WTC11 (cell line): ENCODE data around the gene CD34.

Experiments
- ATF3 ChIP-seq: sonication (generic); formaldehyde crosslinking; conservative IDR thresholded peaks from 2 replicates; pipeline ENCODE4 v1.8.1; 2022; ENCODE audit warnings: mild to moderate bottlenecking, missing genetic modification reagents
- CREB1 ChIP-seq: sonication (generic); formaldehyde crosslinking; IDR thresholded peaks from 2 replicates; pipeline ENCODE4 v1.8.0; 2023; ENCODE audit warnings: mild to moderate bottlenecking, missing genetic modification reagents
- ESRRA ChIP-seq: sonication (generic); formaldehyde crosslinking; IDR thresholded peaks from 2 replicates; pipeline ENCODE4 v1.8.1; 2022; ENCODE audit warnings: mild to moderate bottlenecking, missing genetic modification reagents, borderline replicate concordance
- FOXP4 ChIP-seq: sonication (generic); formaldehyde crosslinking; IDR thresholded peaks from 2 replicates; pipeline ENCODE4 v1.8.0; 2022; ENCODE audit warnings: mild to moderate bottlenecking, missing genetic modification reagents
- ZBTB21 ChIP-seq: sonication (generic); formaldehyde crosslinking; IDR thresholded peaks from 2 replicates; pipeline ENCODE4 v1.8.1; 2023; ENCODE audit warnings: mild to moderate bottlenecking, missing genetic modification reagents, borderline replicate concordance
- ZNF232 ChIP-seq: sonication (generic); formaldehyde crosslinking; IDR thresholded peaks from 2 replicates; pipeline ENCODE4 v1.8.0; 2022; ENCODE audit warnings: mild to moderate bottlenecking, missing genetic modification reagents
- TF ChIP-seq, protein P1 (sequence below): fragments of 200-600 bp; IDR thresholded peaks from 2 replicates; pipeline ENCODE4 v1.8.0; 2022; ENCODE audit warnings: antibody characterized with exemption

DNA sequence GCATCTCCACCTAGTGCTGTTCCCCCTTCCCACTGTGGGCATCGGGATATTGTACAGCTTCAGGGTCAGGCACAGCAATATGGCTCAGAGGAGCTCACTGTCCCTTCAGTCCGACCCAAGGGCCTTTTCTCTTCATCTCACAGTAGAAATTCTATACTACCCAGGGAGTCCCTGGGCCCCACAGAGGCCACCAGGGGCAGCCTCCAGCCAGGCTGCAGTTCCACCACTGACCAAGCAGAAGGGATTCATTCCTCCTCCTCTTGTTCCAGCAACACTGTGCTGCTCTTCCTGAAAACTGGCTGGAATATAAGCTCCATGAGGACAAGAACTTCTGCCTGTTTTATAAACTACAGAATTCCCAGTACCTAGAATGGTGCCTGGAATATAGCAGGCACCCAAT lies 70.5 kb downstream of the CD34 start:
- TF ChIP-seq ZBTB21 (CRISPR knock-in tag) (no peak), CREB1 (CRISPR knock-in tag) (no peak), ZNF232 (CRISPR knock-in tag) (no peak), FOXP4 (CRISPR knock-in tag) (no peak), ESRRA (no peak), ATF3 (CRISPR knock-in tag) (no peak)
- TF ChIP-seq, protein P1, sequence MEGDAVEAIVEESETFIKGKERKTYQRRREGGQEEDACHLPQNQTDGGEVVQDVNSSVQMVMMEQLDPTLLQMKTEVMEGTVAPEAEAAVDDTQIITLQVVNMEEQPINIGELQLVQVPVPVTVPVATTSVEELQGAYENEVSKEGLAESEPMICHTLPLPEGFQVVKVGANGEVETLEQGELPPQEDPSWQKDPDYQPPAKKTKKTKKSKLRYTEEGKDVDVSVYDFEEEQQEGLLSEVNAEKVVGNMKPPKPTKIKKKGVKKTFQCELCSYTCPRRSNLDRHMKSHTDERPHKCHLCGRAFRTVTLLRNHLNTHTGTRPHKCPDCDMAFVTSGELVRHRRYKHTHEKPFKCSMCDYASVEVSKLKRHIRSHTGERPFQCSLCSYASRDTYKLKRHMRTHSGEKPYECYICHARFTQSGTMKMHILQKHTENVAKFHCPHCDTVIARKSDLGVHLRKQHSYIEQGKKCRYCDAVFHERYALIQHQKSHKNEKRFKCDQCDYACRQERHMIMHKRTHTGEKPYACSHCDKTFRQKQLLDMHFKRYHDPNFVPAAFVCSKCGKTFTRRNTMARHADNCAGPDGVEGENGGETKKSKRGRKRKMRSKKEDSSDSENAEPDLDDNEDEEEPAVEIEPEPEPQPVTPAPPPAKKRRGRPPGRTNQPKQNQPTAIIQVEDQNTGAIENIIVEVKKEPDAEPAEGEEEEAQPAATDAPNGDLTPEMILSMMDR: no peak
